ENCODE data around the gene KCNJ5. TPM values are rescaled to one million over a fixed set of nuclear protein-coding genes. Genes with fewer than 3 reads are reported as not detected.

Gene KCNJ5
- total RNA-seq, 1 donor: 0.36 TPM

DNA sequence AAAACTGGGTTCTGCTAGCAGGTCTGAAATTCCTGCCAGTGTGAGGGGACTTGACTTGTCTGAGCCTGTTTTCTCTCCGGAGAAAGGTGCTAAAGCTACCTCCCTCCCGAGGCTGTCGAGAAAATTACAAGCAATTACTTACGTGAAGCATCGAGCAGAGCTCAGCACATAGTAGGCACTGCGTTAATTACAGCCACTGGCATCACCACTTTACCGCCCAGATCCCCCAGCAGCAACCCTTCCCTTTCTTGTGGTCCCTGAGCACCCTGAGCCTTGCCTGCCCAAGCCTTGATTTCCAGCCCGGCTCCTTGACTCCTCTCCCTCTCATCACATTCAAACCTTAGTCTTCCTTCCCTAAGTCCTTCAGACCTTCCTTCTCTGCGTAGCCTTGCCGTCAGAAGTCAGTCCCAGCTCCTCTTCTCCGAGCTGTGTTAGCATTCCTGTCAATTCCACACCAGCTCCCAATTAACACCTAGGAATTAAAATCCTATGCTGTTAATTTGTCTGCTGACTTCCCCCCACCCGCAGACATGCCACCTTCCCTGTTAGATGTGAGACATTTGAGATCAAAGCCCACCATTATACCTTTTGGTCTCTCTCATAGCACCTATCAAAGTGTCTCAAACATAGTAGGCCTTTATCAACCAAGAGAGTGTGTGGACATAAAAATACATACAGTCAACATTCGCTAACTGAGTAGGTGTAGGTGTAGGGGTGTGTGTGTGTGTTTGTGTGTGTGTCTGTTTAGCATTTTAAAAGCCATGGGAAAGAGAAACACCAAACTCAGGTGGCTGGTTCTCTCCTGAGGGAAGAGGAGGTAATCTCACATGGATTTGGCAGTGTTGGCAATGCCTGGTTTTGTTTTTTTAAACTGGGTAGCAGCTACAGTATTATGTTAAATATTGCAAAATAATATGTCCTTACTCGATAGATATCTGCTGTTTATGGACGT lies 2.8 kb upstream of the KCNJ5 start:
- TF ChIP-seq, protein P1, sequence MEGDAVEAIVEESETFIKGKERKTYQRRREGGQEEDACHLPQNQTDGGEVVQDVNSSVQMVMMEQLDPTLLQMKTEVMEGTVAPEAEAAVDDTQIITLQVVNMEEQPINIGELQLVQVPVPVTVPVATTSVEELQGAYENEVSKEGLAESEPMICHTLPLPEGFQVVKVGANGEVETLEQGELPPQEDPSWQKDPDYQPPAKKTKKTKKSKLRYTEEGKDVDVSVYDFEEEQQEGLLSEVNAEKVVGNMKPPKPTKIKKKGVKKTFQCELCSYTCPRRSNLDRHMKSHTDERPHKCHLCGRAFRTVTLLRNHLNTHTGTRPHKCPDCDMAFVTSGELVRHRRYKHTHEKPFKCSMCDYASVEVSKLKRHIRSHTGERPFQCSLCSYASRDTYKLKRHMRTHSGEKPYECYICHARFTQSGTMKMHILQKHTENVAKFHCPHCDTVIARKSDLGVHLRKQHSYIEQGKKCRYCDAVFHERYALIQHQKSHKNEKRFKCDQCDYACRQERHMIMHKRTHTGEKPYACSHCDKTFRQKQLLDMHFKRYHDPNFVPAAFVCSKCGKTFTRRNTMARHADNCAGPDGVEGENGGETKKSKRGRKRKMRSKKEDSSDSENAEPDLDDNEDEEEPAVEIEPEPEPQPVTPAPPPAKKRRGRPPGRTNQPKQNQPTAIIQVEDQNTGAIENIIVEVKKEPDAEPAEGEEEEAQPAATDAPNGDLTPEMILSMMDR (IDR thresholded peaks at IDR 0.05; ENCODE audit: extremely low read depth, low read depth, low read length): no peak
- Histone ChIP-seq H3K4me1 (ENCODE audit: insufficient read depth, low read length) (peaks cover 7% of the 10 kb centered on the region), H3K9me3 (ENCODE audit: low read depth, low read length) (no peaks in the 10 kb centered on the region), H3K4me2 (ENCODE audit: insufficient read depth, low read length) (no peak overlapping the region), H3K36me3 (ENCODE audit: insufficient read depth, low read length) (no peaks in the 10 kb centered on the region), H3K27me3 (ENCODE audit: insufficient read depth, low read length) (peaks cover 40% of the 10 kb centered on the region), H3K79me2 (ENCODE audit: insufficient read depth, low read length) (no peaks in the 10 kb centered on the region), H3K4me3 (ENCODE audit: insufficient read depth, low read length) (no peak overlapping the region), H3K27ac (ENCODE audit: low read depth, low read length) (no peak overlapping the region), H4K20me1 (ENCODE audit: insufficient read depth, low read length) (no peaks in the 10 kb centered on the region), H2AFZ (ENCODE audit: low read length) (no peak overlapping the region)
- DNase-seq (ENCODE audit: insufficient read length, low spot score, missing footprints): no peak

- Histone ChIP-seq H2AFZ (ENCODE audit: low read length) (no peak overlapping the region), H3K79me2 (ENCODE audit: insufficient read depth, low read length) (no peaks in the 10 kb centered on the region), H3K36me3 (ENCODE audit: insufficient read depth, low read length) (no peaks in the 10 kb centered on the region), H3K4me2 (ENCODE audit: insufficient read depth, low read length) (no peak overlapping the region), H3K27ac (ENCODE audit: low read depth, low read length) (no peak overlapping the region), H4K20me1 (ENCODE audit: insufficient read depth, low read length) (no peaks in the 10 kb centered on the region), H3K4me1 (ENCODE audit: insufficient read depth, low read length) (peaks cover 7% of the 10 kb centered on the region), H3K27me3 (ENCODE audit: insufficient read depth, low read length) (peaks cover 38% of the 10 kb centered on the region), H3K4me3 (ENCODE audit: insufficient read depth, low read length) (no peak overlapping the region), H3K9me3 (ENCODE audit: low read depth, low read length) (no peaks in the 10 kb centered on the region)
- DNase-seq (ENCODE audit: insufficient read length, low spot score, missing footprints): no peak
- TF ChIP-seq, protein P1 (IDR thresholded peaks at IDR 0.05; ENCODE audit: extremely low read depth, low read depth, low read length): no peak
Observed at GRCh38 chr11:128889657-128890213, 1.4 kb upstream of the KCNJ5 start.

DNA sequence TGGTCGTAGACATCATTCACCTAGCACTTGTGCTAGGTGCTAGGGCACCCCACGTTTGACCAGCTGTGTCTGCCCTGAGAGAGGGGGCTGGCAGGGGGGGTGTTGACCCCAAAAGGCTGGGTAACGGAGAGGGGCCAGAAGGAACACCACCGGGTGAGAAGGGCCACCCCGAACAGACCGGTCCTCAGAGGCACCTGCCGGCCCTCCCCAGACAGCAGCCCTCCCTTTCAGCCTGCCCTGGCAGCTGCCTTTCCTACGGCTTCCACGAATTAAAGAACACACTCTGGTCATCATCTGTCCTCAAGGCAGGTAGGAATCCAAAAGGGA lies 977 bp upstream of the KCNJ5 start:
- no peak overlapping the region for H2AFZ ChIP-seq (ENCODE audit: low read length)
- H3K4me3 ChIP-seq (ENCODE audit: insufficient read depth, low read length): peak overlapping the region; percentile 69
- H4K20me1 ChIP-seq (ENCODE audit: insufficient read depth, low read length): no peaks in the 10 kb centered on the region

More for the DNA sequence above, 977 bp upstream of the KCNJ5 start:
- H3K27ac ChIP-seq (ENCODE audit: low read depth, low read length): no peak overlapping the region
- no peak for DNase-seq (ENCODE audit: insufficient read length, low spot score, missing footprints)
- H3K27me3 ChIP-seq (ENCODE audit: insufficient read depth, low read length): peaks cover 38% of the 10 kb centered on the region
- H3K4me2 ChIP-seq (ENCODE audit: insufficient read depth, low read length): peak overlapping the region; percentile 87
- TF ChIP-seq, protein P1 (IDR thresholded peaks at IDR 0.05; ENCODE audit: extremely low read depth, low read depth, low read length): no peak
- H3K36me3 ChIP-seq (ENCODE audit: insufficient read depth, low read length): no peaks in the 10 kb centered on the region
- H3K79me2 ChIP-seq (ENCODE audit: insufficient read depth, low read length): no peaks in the 10 kb centered on the region
- H3K9me3 ChIP-seq (ENCODE audit: low read depth, low read length): no peaks in the 10 kb centered on the region
- H3K4me1 ChIP-seq (ENCODE audit: insufficient read depth, low read length): peaks cover 7% of the 10 kb centered on the region
